ENCODE measurements around the gene DYDC1.

DNA sequence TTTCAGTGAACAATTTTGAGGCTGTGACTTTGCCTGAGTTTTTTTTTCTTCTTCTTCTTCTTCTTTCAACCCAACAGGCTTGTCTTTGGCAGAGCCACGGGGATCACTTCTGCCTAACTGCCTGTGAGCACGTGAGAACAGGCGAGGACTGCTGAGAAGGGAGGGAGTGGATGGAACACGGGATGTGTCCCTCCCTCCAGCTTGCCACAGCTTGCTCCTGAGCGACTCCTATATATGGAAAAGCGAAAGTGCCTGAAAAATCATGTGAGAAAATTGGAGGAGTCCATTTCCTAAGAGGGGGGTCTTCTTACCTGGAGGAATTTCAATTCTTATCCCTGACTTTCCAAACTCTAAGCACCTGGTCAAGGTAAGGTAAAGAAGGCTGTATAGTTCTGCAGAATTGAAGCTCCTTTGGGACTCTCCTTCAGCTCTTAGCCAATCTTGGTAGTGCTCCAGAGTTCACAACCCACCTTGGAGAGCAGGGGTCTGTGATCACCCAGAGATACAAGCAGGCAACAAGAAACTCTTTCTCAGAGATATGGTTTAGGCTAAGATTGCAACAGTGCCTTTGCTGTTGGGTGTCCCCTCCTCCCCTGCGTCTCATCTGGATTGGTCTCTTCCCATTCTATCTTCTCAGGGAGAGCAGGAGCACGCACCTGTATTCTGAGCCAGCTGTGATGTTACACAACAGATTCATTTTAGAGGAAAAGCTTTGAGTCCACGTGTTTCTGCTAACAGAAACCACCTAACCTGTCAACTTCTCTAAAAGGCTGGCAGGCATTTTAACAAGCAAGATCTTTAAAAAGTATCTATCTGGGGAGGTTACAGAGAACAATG, 66.9 kb downstream of the DYDC1 start, which contains the start of gene MAT1A:
- TF ChIP-seq, protein P1, sequence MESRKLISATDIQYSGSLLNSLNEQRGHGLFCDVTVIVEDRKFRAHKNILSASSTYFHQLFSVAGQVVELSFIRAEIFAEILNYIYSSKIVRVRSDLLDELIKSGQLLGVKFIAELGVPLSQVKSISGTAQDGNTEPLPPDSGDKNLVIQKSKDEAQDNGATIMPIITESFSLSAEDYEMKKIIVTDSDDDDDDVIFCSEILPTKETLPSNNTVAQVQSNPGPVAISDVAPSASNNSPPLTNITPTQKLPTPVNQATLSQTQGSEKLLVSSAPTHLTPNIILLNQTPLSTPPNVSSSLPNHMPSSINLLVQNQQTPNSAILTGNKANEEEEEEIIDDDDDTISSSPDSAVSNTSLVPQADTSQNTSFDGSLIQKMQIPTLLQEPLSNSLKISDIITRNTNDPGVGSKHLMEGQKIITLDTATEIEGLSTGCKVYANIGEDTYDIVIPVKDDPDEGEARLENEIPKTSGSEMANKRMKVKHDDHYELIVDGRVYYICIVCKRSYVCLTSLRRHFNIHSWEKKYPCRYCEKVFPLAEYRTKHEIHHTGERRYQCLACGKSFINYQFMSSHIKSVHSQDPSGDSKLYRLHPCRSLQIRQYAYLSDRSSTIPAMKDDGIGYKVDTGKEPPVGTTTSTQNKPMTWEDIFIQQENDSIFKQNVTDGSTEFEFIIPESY (IDR thresholded peaks at IDR 0.05; ENCODE audit: borderline replicate concordance, low read depth): no peak
- TF ChIP-seq, protein P2, sequence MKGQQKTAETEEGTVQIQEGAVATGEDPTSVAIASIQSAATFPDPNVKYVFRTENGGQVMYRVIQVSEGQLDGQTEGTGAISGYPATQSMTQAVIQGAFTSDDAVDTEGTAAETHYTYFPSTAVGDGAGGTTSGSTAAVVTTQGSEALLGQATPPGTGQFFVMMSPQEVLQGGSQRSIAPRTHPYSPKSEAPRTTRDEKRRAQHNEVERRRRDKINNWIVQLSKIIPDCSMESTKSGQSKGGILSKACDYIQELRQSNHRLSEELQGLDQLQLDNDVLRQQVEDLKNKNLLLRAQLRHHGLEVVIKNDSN (IDR thresholded peaks at IDR 0.05; ENCODE audit: borderline replicate concordance, low read depth): no peak
- TF ChIP-seq, protein P3, sequence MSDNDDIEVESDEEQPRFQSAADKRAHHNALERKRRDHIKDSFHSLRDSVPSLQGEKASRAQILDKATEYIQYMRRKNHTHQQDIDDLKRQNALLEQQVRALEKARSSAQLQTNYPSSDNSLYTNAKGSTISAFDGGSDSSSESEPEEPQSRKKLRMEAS (IDR thresholded peaks at IDR 0.05; ENCODE audit: low read depth): no peak
- TF ChIP-seq, protein P4, sequence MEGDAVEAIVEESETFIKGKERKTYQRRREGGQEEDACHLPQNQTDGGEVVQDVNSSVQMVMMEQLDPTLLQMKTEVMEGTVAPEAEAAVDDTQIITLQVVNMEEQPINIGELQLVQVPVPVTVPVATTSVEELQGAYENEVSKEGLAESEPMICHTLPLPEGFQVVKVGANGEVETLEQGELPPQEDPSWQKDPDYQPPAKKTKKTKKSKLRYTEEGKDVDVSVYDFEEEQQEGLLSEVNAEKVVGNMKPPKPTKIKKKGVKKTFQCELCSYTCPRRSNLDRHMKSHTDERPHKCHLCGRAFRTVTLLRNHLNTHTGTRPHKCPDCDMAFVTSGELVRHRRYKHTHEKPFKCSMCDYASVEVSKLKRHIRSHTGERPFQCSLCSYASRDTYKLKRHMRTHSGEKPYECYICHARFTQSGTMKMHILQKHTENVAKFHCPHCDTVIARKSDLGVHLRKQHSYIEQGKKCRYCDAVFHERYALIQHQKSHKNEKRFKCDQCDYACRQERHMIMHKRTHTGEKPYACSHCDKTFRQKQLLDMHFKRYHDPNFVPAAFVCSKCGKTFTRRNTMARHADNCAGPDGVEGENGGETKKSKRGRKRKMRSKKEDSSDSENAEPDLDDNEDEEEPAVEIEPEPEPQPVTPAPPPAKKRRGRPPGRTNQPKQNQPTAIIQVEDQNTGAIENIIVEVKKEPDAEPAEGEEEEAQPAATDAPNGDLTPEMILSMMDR (IDR thresholded peaks at IDR 0.05): peak; percentile 8; the same call in 1 of the 2 replicates
- TF ChIP-seq RAD21 (IDR thresholded peaks at IDR 0.05; ENCODE audit: low read length): no peak
